OCI-LY7 (cell line): ENCODE results near the gene PLA2G3. TPM values are rescaled to one million over a fixed set of nuclear protein-coding genes. Genes with fewer than 3 reads are reported as not detected.

ENCODE experiments used
- BruUV-seq: library from RNA; stranded (reverse); fragments of 400-500 nt; replicated peaks from 2 replicates; lab custom pipeline; 2021; lab: Mats Ljungman, UMichigan
- CTCF ChIA-PET: fragments of 300-600 bp; sonication (Branson Sonifier 250); formaldehyde crosslinking; loops from one replicate; lab custom pipeline; 2022; ENCODE audit warnings: antibody characterized with exemption; ENCODE audit not compliant: unreplicated experiment; lab: Charles Lee
- POLR2A ChIA-PET: fragments of 300-600 bp; sonication (Branson Sonifier 250); formaldehyde crosslinking; loops from one replicate; lab custom pipeline; 2022; ENCODE audit warnings: antibody characterized with exemption; lab: Charles Lee
- DNase-seq: peaks from one replicate; pipeline ENCODE4 v3.0.0-alpha.2; 2015; ENCODE audit warnings: low spot score
- H2AFZ ChIP-seq: fragments of 200-600 bp; sonication (generic), shearing (Covaris generic); 2 replicates; pipeline ENCODE4 v1.6.1; 2014; ENCODE audit warnings: mild to moderate bottlenecking, antibody characterized with exemption, low read length, moderate library complexity
- H3K27ac ChIP-seq: fragments of 200-600 bp; sonication (generic); 2 replicates; pipeline ENCODE4 v1.5.1; 2014; ENCODE audit warnings: mixed run types, low read depth, mild to moderate bottlenecking, moderate library complexity, low read length, inconsistent platforms; ENCODE audit not compliant: poor library complexity, severe bottlenecking
- H3K36me3 ChIP-seq: fragments of 200-600 bp; sonication (generic); 2 replicates; pipeline ENCODE4 v1.6.1; 2014; ENCODE audit warnings: mild to moderate bottlenecking, antibody characterized with exemption, low read length, moderate library complexity, mixed read lengths; ENCODE audit not compliant: insufficient read depth
- H3K4me1 ChIP-seq: fragments of 200-600 bp; sonication (generic); 2 replicates; pipeline ENCODE4 v1.5.1; 2014; ENCODE audit warnings: mild to moderate bottlenecking, low read length; ENCODE audit not compliant: insufficient read depth, poor library complexity, severe bottlenecking
- H3K4me2 ChIP-seq: fragments of 200-600 bp; sonication (generic); 2 replicates; pipeline ENCODE4 v1.6.1; 2014; ENCODE audit warnings: mild to moderate bottlenecking, low read length
- H3K4me3 ChIP-seq: fragments of 200-600 bp; sonication (generic); 2 replicates; pipeline ENCODE4 v1.5.1; 2014; ENCODE audit warnings: mild to moderate bottlenecking, low read depth, low read length; ENCODE audit not compliant: poor library complexity, severe bottlenecking
- H3K79me2 ChIP-seq: fragments of 200-600 bp; sonication (generic); 2 replicates; pipeline ENCODE4 v1.6.1; 2016; ENCODE audit warnings: low read depth, mild to moderate bottlenecking, low read length, moderate library complexity, mixed read lengths; ENCODE audit not compliant: insufficient read depth
- H3K9me2 ChIP-seq: fragments of 200-600 bp; sonication (generic); 2 replicates; pipeline ENCODE4 v1.6.1; 2016; ENCODE audit warnings: mild to moderate bottlenecking, low read length, mixed read lengths; ENCODE audit not compliant: insufficient read depth
- H3K9me3 ChIP-seq: fragments of 200-600 bp; sonication (generic); 2 replicates; pipeline ENCODE4 v1.6.1; 2014; ENCODE audit warnings: mild to moderate bottlenecking, mixed run types, low read length, mixed read lengths
- H4K20me1 ChIP-seq: fragments of 200-600 bp; sonication (generic); 2 replicates; pipeline ENCODE4 v1.6.1; 2014; ENCODE audit warnings: mild to moderate bottlenecking, antibody characterized with exemption, low read length, moderate library complexity, mixed read lengths; ENCODE audit not compliant: insufficient read depth
- EZH2phosphoT487 ChIP-seq: fragments of 200-600 bp; sonication (generic); IDR thresholded peaks from 2 replicates; pipeline ENCODE4 v1.6.1; 2018; ENCODE audit warnings: low read depth, borderline replicate concordance, mild to moderate bottlenecking, mixed run types, antibody characterized with exemption, low read length, moderate library complexity, mixed read lengths
- intact Hi-C: fragments of 100-400 bp; cut with micrococcal nuclease; formaldehyde crosslinking; loops from one replicate; pipeline ENCODE4 v1.10.0; 2022; ENCODE audit not compliant: unreplicated experiment
- microRNA-seq: library from miRNA; unstranded; fragments of <30 nt; microRNA quantifications from one replicate; pipeline ENCODE4 v1.2.0, GENCODE V29; 2022; ENCODE audit warnings: borderline replicate concordance
- small RNA-seq: library from RNA; depleted of rRNA; stranded (forward); fragments of <200 nt; gene quantifications from one replicate; pipeline ENCODE3, GENCODE V24; 2014
- total RNA-seq, 2 experiments: library from RNA; depleted of rRNA in 1 of 2; stranded (reverse); fragments of >200 nt in 1 of 2; shearing (Covaris generic) in 1 of 2; gene quantifications; 2 replicates each; pipeline ENCODE4 v1.2.3, GENCODE V29; 2014 to 2022
- TF ChIP-seq, protein P1 (sequence below): fragments of 200-600 bp; sonication (generic); conservative IDR thresholded peaks from 2 replicates; pipeline ENCODE4 v1.5.1; 2014; ENCODE audit warnings: mild to moderate bottlenecking, antibody characterized with exemption, low read length, moderate library complexity, mixed read lengths

The PLA2G3 gene
- total RNA-seq, 2 experiments from 2014 or later, result not detected

DNA sequence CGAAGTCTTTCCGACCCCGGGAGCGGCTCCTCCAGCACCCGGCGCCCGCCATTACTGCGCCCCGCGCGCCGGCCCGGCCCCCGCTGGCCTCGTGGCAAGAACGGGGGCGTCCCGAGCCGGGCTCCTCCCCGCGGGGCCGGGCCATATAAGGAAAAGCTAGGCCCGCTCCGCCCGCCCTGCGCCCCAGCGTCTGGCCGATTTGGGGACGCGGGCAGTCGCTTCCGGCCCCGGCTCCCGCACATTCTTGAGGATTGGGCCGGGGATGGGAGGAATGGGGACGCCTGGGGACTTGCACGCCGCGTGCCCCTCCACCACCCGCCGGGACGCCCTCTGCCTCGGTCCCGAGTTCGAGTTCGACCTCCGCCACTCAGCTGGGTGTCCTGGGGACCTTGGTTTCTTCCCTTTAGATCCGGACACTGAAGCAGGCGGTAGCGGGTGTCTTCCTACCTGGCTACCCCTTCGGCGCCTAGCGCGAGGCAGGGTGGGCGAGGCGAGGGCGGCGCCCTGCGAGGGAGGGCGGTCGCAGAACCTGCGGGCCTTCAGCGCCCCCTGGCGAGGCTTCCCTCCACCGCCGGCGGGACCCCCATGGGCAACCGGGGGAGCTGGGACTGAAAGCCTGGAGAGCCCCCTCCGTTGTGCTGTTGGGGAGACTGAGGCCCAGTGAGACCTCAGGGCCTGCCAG is 55.4 kb downstream of the PLA2G3 start:
- intact Hi-C loops, result loop anchor here (1.0 to 10.0 kb wide), 5 partner anchors 116 to 493 kb away; partner anchors contain the start of genes LIMK2, PES1, SLC35E4 and TUG1

More for the DNA sequence above, 55.4 kb downstream of the PLA2G3 start:
- peak; percentile 86 for DNase-seq
- no TSS peak for BruUV-seq
- ChIA-PET CTCF (interaction anchor here (0.6 to 1.7 kb wide), 4 partner anchors 15 to 206 kb away, joined by 3 to 6 read pairs (median 3); no protein-coding TSS in a partner anchor), POLR2A (interaction anchor here (0.7 to 2.8 kb wide), 4 partner anchors 21 to 171 kb away, joined by 3 to 9 read pairs (median 5); no protein-coding TSS in a partner anchor)
- H3K4me3 ChIP-seq, result peak overlapping the region; percentile 87
- H4K20me1 ChIP-seq, result no peaks in the 10 kb centered on the region
- H3K9me2 ChIP-seq, result no peaks in the 10 kb centered on the region
- H3K4me2 ChIP-seq, result peak overlapping the region; percentile 95
- H3K36me3 ChIP-seq, result no peaks in the 10 kb centered on the region
- H3K27ac ChIP-seq, result peak overlapping the region; percentile 65
- no peaks in the 10 kb centered on the region; the same call in 1 of the 2 replicates for H3K79me2 ChIP-seq
- TF ChIP-seq EZH2phosphoT487, result no peak
- TF ChIP-seq, protein P1, sequence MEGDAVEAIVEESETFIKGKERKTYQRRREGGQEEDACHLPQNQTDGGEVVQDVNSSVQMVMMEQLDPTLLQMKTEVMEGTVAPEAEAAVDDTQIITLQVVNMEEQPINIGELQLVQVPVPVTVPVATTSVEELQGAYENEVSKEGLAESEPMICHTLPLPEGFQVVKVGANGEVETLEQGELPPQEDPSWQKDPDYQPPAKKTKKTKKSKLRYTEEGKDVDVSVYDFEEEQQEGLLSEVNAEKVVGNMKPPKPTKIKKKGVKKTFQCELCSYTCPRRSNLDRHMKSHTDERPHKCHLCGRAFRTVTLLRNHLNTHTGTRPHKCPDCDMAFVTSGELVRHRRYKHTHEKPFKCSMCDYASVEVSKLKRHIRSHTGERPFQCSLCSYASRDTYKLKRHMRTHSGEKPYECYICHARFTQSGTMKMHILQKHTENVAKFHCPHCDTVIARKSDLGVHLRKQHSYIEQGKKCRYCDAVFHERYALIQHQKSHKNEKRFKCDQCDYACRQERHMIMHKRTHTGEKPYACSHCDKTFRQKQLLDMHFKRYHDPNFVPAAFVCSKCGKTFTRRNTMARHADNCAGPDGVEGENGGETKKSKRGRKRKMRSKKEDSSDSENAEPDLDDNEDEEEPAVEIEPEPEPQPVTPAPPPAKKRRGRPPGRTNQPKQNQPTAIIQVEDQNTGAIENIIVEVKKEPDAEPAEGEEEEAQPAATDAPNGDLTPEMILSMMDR, result peak; percentile 89
- peak overlapping the region; percentile 81 for H2AFZ ChIP-seq
- no peaks in the 10 kb centered on the region for H3K9me3 ChIP-seq
- H3K4me1 ChIP-seq, result peaks cover 50% of the 10 kb centered on the region

Small RNAs within 50 kb of the gene (microRNA-seq; reads per million reads assigned to microRNA genes)
- 5.3 reads per million for gene MIR3928

Small RNAs within 50 kb of the gene (small RNA-seq; reads per million reads assigned to genes)
- 0.26 reads per million for gene MIR3928

Other genes starting within 250 kb of the PLA2G3 start
- 22.9 and 26.0 TPM in 2 replicates for gene MORC2, start 171.7 kb downstream of the PLA2G3 start, total RNA-seq (2014; rRNA removed; shearing (Covaris generic))
- gene MORC2, start 171.7 kb downstream of the PLA2G3 start, total RNA-seq (2022), result 35.6 and 37.4 TPM in 2 replicates
- gene TUG1, start 171.2 kb downstream of the PLA2G3 start, total RNA-seq (2014; rRNA removed; shearing (Covaris generic)), result 60.1 and 70.3 TPM in 2 replicates
- 109 and 127 TPM in 2 replicates for gene TUG1, start 171.2 kb downstream of the PLA2G3 start, total RNA-seq (2022)
- 13.5 and 16.9 TPM in 2 replicates for gene SMTN, start 59.2 kb downstream of the PLA2G3 start, total RNA-seq (2014; rRNA removed; shearing (Covaris generic))
- 35.4 and 50.8 TPM in 2 replicates for gene SMTN, start 59.2 kb downstream of the PLA2G3 start, total RNA-seq (2022)
- gene SELENOM, start 32.9 kb downstream of the PLA2G3 start, total RNA-seq (2014; rRNA removed; shearing (Covaris generic)), result 1.4 TPM in 1 of 2 replicates, not detected in the other
- 0.55 and 1.8 TPM in 2 replicates for gene SELENOM, start 32.9 kb downstream of the PLA2G3 start, total RNA-seq (2022)
- not detected in 2 replicates for gene INPP5J, start 17.5 kb downstream of the PLA2G3 start, total RNA-seq (2014; rRNA removed; shearing (Covaris generic))
- 7.0 and 7.5 TPM in 2 replicates for gene INPP5J, start 17.5 kb downstream of the PLA2G3 start, total RNA-seq (2022)
- gene RNF185, start 19.7 kb upstream of the PLA2G3 start, total RNA-seq (2014; rRNA removed; shearing (Covaris generic)), result 14.3 and 17.7 TPM in 2 replicates
- 17.1 and 19.5 TPM in 2 replicates for gene RNF185, start 19.7 kb upstream of the PLA2G3 start, total RNA-seq (2022)
- 16.2 and 24.8 TPM in 2 replicates for gene LIMK2, start 71.8 kb upstream of the PLA2G3 start, total RNA-seq (2014; rRNA removed; shearing (Covaris generic))
- gene LIMK2, start 71.8 kb upstream of the PLA2G3 start, total RNA-seq (2022), result 23.5 and 24.8 TPM in 2 replicates
- gene PIK3IP1, start 152.0 kb upstream of the PLA2G3 start, total RNA-seq (2014; rRNA removed; shearing (Covaris generic)), result 15.9 and 20.4 TPM in 2 replicates
- 17.0 and 17.1 TPM in 2 replicates for gene PIK3IP1, start 152.0 kb upstream of the PLA2G3 start, total RNA-seq (2022)
- gene PATZ1, start 205.8 kb upstream of the PLA2G3 start, total RNA-seq (2014; rRNA removed; shearing (Covaris generic)), result 47.7 and 53.4 TPM in 2 replicates
- 44.3 and 49.2 TPM in 2 replicates for gene PATZ1, start 205.8 kb upstream of the PLA2G3 start, total RNA-seq (2022)